HCT116 (cell line): Measurements from ENCODE around the gene SULT1A2. TPM values are rescaled to one million over a fixed set of nuclear protein-coding genes. Genes with fewer than 3 reads are reported as not detected.
"Not testable (repeated sequence)": the region's sequence is repeated elsewhere in the genome, so short reads cannot be mapped to it uniquely, and the experiment has no call there.

Experiments
- ATAC-seq: fragments of 200-7000 bp; cut with Tn5 transposase; 2 replicates; pipeline ENCODE4 v1.9.1; 2020; ENCODE audit warnings: mild to moderate bottlenecking, moderate library complexity
- BruUV-seq: library from RNA; stranded (reverse); fragments of 400-500 nt; replicated peaks from 2 replicates; lab custom pipeline; 2021; lab: Mats Ljungman, UMichigan
- CTCF ChIA-PET: fragments of 300-600 bp; sonication (Branson Sonifier 250); formaldehyde crosslinking; loops from one replicate; lab custom pipeline; 2021; ENCODE audit warnings: antibody characterized with exemption; lab: Charles Lee
- POLR2A ChIA-PET: fragments of 300-600, 350-600 bp; sonication (Branson Sonifier 250); formaldehyde crosslinking; loops from one replicate; lab custom pipeline; 2021; ENCODE audit warnings: antibody characterized with exemption; lab: Charles Lee
- RAD21 ChIA-PET, 2 experiments: fragments of 300-600 bp; sonication (Branson Sonifier 250); formaldehyde crosslinking; loops; one replicate each; lab custom pipeline; 2023; ENCODE audit warnings: low total read pairs in 2 of 2; ENCODE audit not compliant: uncharacterized antibody in 2 of 2, unreplicated experiment in 2 of 2, low non-redundant PET in 1 of 2; lab: Charles Lee
- DNase-seq: peaks from one replicate; pipeline ENCODE4 v3.0.0-alpha.2; 2010; ENCODE audit warnings: low read depth, low spot score
- H2AFZ ChIP-seq: fragments of 200-600 bp; shearing (Covaris generic), sonication (generic); 2 replicates; pipeline ENCODE4 v1.6.1; 2017; ENCODE audit warnings: low read depth, mixed run types, mixed read lengths, antibody characterized with exemption, low read length; ENCODE audit not compliant: poor library complexity, severe bottlenecking
- H3K27ac ChIP-seq: 2 replicates; pipeline ENCODE4 v1.5.1; 2012; ENCODE audit warnings: low read depth, low read length
- H3K27me3 ChIP-seq: fragments of 200-600 bp; sonication (generic); 2 replicates; pipeline ENCODE4 v1.6.1; 2016; ENCODE audit warnings: mixed run types, low read length, mixed read lengths; ENCODE audit not compliant: insufficient read depth
- H3K36me3 ChIP-seq, 2 experiments: fragments of 200-500 bp in 1 of 2; fragments of 200-600 bp in 1 of 2; sonication (Bioruptor generic) in 1 of 2; sonication (generic) in 1 of 2; 2 replicates each; pipeline versions ENCODE4 v1.5.1 to v1.6.1; 2014 to 2016; ENCODE audit warnings: low read length in 2 of 2, inconsistent platforms in 1 of 2, mixed read lengths in 1 of 2, mixed run types in 1 of 2; ENCODE audit not compliant: insufficient read depth in 2 of 2, control insufficient read depth in 1 of 2
- H3K4me1 ChIP-seq, 2 experiments: fragments of 200-600 bp in 1 of 2; sonication (generic) in 1 of 2; 2 replicates each; pipeline versions ENCODE4 v1.5.1 to v1.6.1; 2012 to 2017; ENCODE audit warnings: low read length in 2 of 2, inconsistent platforms in 1 of 2, mild to moderate bottlenecking in 1 of 2, mixed read lengths in 1 of 2, mixed run types in 1 of 2, moderate library complexity in 1 of 2; ENCODE audit not compliant: insufficient read depth in 2 of 2, control insufficient read depth in 1 of 2
- H3K4me2 ChIP-seq: fragments of 200-600 bp; sonication (generic); 2 replicates; pipeline ENCODE4 v1.6.1; 2017; ENCODE audit warnings: mixed run types, low read length, mixed read lengths
- H3K4me3 ChIP-seq, 2 experiments: fragments of 200-600 bp in 1 of 2; sonication (generic) in 1 of 2; replicated peaks in 1 of 2; 2 replicates each; pipeline ENCODE4 v1.5.1; 2011 to 2016; ENCODE audit warnings: low read length in 2 of 2, control low read depth in 1 of 2, low read depth in 1 of 2, mild to moderate bottlenecking in 1 of 2, mixed read lengths in 1 of 2, mixed run types in 1 of 2
- H3K79me2 ChIP-seq: fragments of 200-600 bp; sonication (generic); 2 replicates; pipeline ENCODE4 v1.6.1; 2017; ENCODE audit warnings: mild to moderate bottlenecking, mixed run types, low read length, moderate library complexity, mixed read lengths; ENCODE audit not compliant: insufficient read depth
- H3K9ac ChIP-seq: fragments of 200-600 bp; sonication (generic); 2 replicates; pipeline ENCODE4 v1.6.1; 2016; ENCODE audit warnings: low read length, mixed read lengths
- H3K9me2 ChIP-seq: fragments of 200-600 bp; sonication (generic), shearing (Covaris generic); 2 replicates; pipeline ENCODE4 v1.6.1; 2017; ENCODE audit warnings: mixed run types, mild to moderate bottlenecking, moderate library complexity; ENCODE audit not compliant: insufficient read depth
- H3K9me3 ChIP-seq, 2 experiments: fragments of 200-500 bp in 1 of 2; fragments of 200-600 bp in 1 of 2; sonication (Bioruptor generic) in 1 of 2; sonication (generic) in 1 of 2; 2 replicates each; pipeline ENCODE4 v1.6.1; 2014 to 2017; ENCODE audit warnings: low read length in 2 of 2, mixed read lengths in 2 of 2, inconsistent platforms in 1 of 2, low read depth in 1 of 2, mild to moderate bottlenecking in 1 of 2, mixed run types in 1 of 2, moderate library complexity in 1 of 2; ENCODE audit not compliant: control insufficient read depth in 1 of 2, insufficient read depth in 1 of 2
- H4K20me1 ChIP-seq: fragments of 200-600 bp; sonication (generic), shearing (Covaris generic); 2 replicates; pipeline ENCODE4 v1.6.1; 2017; ENCODE audit warnings: mixed run types, mild to moderate bottlenecking, moderate library complexity; ENCODE audit not compliant: insufficient read depth
- CBX3 ChIP-seq: IDR thresholded peaks from 2 replicates; pipeline ENCODE4 v1.6.1; 2012; ENCODE audit warnings: low read depth
- CEBPB ChIP-seq: IDR thresholded peaks from 2 replicates; pipeline ENCODE4 v1.6.1; 2012; ENCODE audit warnings: low read depth
- EGR1 ChIP-seq: IDR thresholded peaks from 2 replicates; pipeline ENCODE4 v1.6.1; 2012; ENCODE audit warnings: low read depth
- ELF1 ChIP-seq: IDR thresholded peaks from 2 replicates; pipeline ENCODE4 v1.6.1; 2012; ENCODE audit warnings: low read depth, borderline replicate concordance
- EZH2 ChIP-seq: fragments of 200-600 bp; sonication (generic); IDR thresholded peaks from 2 replicates; pipeline ENCODE4 v1.6.1; 2017; ENCODE audit warnings: antibody characterized with exemption, mixed run types
- EZH2phosphoT487 ChIP-seq: fragments of 200-600 bp; IDR thresholded peaks from 2 replicates; pipeline ENCODE4 v1.6.1; 2018; ENCODE audit warnings: antibody characterized with exemption, borderline replicate concordance
- FOSL1 ChIP-seq: IDR thresholded peaks from 2 replicates; pipeline ENCODE4 v1.6.1; 2012; ENCODE audit warnings: low read depth
- POLR2A ChIP-seq: IDR thresholded peaks from 2 replicates; pipeline ENCODE4 v1.7.0; 2011; ENCODE audit warnings: borderline replicate concordance; ENCODE audit not compliant: insufficient read depth, insufficient read length; ENCODE audit errors: extremely low read depth
- POLR2AphosphoS5 ChIP-seq: IDR thresholded peaks from 2 replicates; pipeline ENCODE4 v1.6.1; 2011; ENCODE audit warnings: mild to moderate bottlenecking, low read depth, low read length, moderate library complexity
- SP1 ChIP-seq: IDR thresholded peaks from 2 replicates; pipeline ENCODE4 v1.6.1; 2012; ENCODE audit warnings: low read depth
- SRF ChIP-seq: IDR thresholded peaks from 2 replicates; pipeline ENCODE4 v1.6.1; 2012; ENCODE audit warnings: low read depth
- YY1 ChIP-seq: IDR thresholded peaks from 2 replicates; pipeline ENCODE4 v1.6.1; 2011; ENCODE audit warnings: low read length, low read depth, moderate library complexity, mild to moderate bottlenecking; ENCODE audit not compliant: insufficient replicate concordance; ENCODE audit errors: extremely low read depth
- ZFX ChIP-seq: fragments of 450-650 bp; IDR thresholded peaks from 2 replicates; pipeline ENCODE4 v1.6.1; 2017
- ZNF274 ChIP-seq: fragments of 200-500 bp; sonication (Bioruptor generic); IDR thresholded peaks from 2 replicates; pipeline ENCODE4 v1.6.1; 2014; ENCODE audit warnings: mild to moderate bottlenecking, low read depth, low read length, inconsistent platforms
- intact Hi-C: fragments of 100-400 bp; cut with micrococcal nuclease; formaldehyde crosslinking; loops from 2 replicates; pipeline ENCODE4 v1.10.0; 2022
- total RNA-seq: library from RNA; stranded (reverse); gene quantifications from one replicate; pipeline ENCODE4 v1.2.1, GENCODE V29; 2021; ENCODE audit not compliant: unreplicated experiment
- TF ChIP-seq, protein P1 (sequence below): IDR thresholded peaks from 2 replicates; pipeline ENCODE4 v1.6.1; 2011; ENCODE audit warnings: mild to moderate bottlenecking, low read length, moderate library complexity; ENCODE audit not compliant: insufficient replicate concordance; ENCODE audit errors: extremely low read depth
- TF ChIP-seq, protein P2 (sequence below): IDR thresholded peaks from 2 replicates; pipeline ENCODE4 v1.6.1; 2012

Gene SULT1A2
- total RNA-seq, 1 experiment from 2014 or later, result 1.9 TPM

DNA sequence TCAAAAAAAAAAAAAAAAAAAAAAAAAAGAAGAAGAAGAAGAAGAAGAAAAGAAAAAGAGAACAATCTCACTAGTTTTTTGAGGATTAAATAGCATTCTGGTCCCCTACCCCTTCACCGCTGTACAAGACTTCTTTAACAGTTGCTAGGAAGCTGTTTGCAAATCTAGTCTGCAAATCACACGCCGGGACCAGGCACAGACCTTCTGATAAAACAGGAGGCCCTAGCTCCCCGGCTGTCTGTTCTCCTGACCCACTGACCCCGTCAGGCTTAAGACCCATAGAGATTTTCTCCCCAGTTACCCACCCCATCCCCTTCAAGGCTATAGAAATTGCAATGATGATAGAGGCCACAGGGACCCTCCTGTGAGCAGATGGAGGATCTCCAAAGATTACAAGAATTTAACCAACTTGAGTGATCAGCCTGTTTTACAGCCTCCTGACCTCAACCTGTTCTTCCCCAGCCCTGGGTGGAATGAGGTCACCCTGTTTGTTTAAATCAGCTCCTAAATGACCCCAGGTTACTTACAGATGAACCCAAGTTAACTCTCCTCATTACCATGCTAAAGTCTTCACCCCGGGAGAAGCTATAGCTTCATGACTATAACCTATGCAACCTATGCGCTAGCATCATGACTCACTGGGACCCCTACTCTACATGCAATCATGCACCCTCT is 24.8 kb upstream of the SULT1A2 start:
- Histone ChIP-seq H3K36me3 (no peaks in the 10 kb centered on the region), H3K79me2 (no peaks in the 10 kb centered on the region), H3K4me1 (no peaks in the 10 kb centered on the region), H2AFZ (no peak overlapping the region), H3K9ac (no peak overlapping the region), H3K9me3 (no peaks in the 10 kb centered on the region), H3K4me3 (no peak overlapping the region), H3K27me3 (no peaks in the 10 kb centered on the region), H3K27ac (no peak overlapping the region), H3K9me2 (no peaks in the 10 kb centered on the region), H4K20me1 (no peaks in the 10 kb centered on the region), H3K4me2 (0 out of 2 replicates have a peak overlapping the region, but pooled peaks have one; percentile 68)
- no TSS peak for BruUV-seq
- DNase-seq (no peak), ATAC-seq (no peak)
- CTCF ChIA-PET, result no interaction called here
- intact Hi-C loops, result no loop called here
- POLR2A ChIA-PET, result no interaction called here
- TF ChIP-seq POLR2AphosphoS5 (no peak), YY1 (no peak), ZFX (no peak), ELF1 (no peak), POLR2A (no peak), ZNF274 (no peak), SRF (no peak), EZH2 (no peak), EZH2phosphoT487 (no peak), EGR1 (no peak), CEBPB (no peak), FOSL1 (no peak), CBX3 (no peak), SP1 (no peak)
- TF ChIP-seq, protein P1, sequence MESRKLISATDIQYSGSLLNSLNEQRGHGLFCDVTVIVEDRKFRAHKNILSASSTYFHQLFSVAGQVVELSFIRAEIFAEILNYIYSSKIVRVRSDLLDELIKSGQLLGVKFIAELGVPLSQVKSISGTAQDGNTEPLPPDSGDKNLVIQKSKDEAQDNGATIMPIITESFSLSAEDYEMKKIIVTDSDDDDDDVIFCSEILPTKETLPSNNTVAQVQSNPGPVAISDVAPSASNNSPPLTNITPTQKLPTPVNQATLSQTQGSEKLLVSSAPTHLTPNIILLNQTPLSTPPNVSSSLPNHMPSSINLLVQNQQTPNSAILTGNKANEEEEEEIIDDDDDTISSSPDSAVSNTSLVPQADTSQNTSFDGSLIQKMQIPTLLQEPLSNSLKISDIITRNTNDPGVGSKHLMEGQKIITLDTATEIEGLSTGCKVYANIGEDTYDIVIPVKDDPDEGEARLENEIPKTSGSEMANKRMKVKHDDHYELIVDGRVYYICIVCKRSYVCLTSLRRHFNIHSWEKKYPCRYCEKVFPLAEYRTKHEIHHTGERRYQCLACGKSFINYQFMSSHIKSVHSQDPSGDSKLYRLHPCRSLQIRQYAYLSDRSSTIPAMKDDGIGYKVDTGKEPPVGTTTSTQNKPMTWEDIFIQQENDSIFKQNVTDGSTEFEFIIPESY, result no peak
- TF ChIP-seq, protein P2, sequence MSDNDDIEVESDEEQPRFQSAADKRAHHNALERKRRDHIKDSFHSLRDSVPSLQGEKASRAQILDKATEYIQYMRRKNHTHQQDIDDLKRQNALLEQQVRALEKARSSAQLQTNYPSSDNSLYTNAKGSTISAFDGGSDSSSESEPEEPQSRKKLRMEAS, result no peak
- RAD21 ChIA-PET, result no interaction called here

DNA sequence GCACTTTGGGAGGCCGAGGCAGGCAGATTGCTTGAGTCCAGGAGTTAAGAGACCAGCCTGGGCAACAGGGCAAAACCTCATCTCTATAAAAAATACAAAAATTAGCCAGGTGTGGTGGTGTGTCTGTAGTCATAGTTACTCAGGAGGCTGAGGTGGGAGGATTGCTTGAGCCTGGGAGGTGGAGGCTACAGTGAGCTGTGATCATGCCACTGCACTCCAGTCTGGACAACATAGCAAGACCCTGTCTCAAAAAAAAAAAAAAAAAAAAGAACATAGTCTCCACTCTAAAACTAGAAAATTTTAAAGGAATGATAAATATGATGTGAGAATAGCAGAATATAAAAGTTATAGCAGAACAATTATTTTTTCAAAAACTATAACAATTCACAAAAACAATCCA is 23.5 kb upstream of the SULT1A2 start:
- CTCF ChIA-PET, intact Hi-C loops: not testable (repeated sequence)

More for the DNA sequence above, 23.5 kb upstream of the SULT1A2 start:
- H3K79me2 ChIP-seq, H3K4me3 ChIP-seq, H3K9me2 ChIP-seq, H4K20me1 ChIP-seq, RAD21 ChIA-PET, ATAC-seq, H2AFZ ChIP-seq, DNase-seq, H3K4me2 ChIP-seq, H3K27ac ChIP-seq, H3K4me1 ChIP-seq, H3K27me3 ChIP-seq, H3K9ac ChIP-seq, POLR2A ChIA-PET, H3K36me3 ChIP-seq, H3K9me3 ChIP-seq, BruUV-seq: not testable (repeated sequence)
